ACHN (cell line): ENCODE measurements around the gene HOXD1.

Experiments
- DNase-seq: peaks from one replicate; pipeline ENCODE4 v3.0.0-alpha.2; 2015
- in situ Hi-C: cut with HindIII; loops from 2 replicates; pipeline ENCODE4 v1.10.0; 2017; ENCODE audit warnings: low sequenced_read_pairs, low pct_ligation_motif_present, low pct_unique_long_range_greater_than_20kb

The HOXD1 gene

GRCh38 chr2:176187899-176188773 is at the start of gene HOXD1:
Gene HOXD1, plus strand, starts transcription at chr2:176188668. Its CDS starts 134 bp downstream, at chr2:176188802.
- peak; percentile 60 for DNase-seq
- in situ Hi-C loops, result no loop called here

- in situ Hi-C loops, result loop anchor here (25.0 kb wide), 2 partner anchors 298 to 523 kb away; no protein-coding TSS in a partner anchor
These were observed 49.4 kb upstream of the HOXD1 start for GRCh38 chr2:176138923-176139660.

GRCh38 chr2:176139661-176140512 is 48.6 kb upstream of the HOXD1 start:
- DNase-seq, result no peak
- in situ Hi-C loops, result loop anchor here (25.0 kb wide), 2 partner anchors 297 to 522 kb away; no protein-coding TSS in a partner anchor

More at GRCh38 chr2:176138923-176139660, 49.4 kb upstream of the HOXD1 start:
- no peak for DNase-seq

GRCh38 chr2:176140513-176141317 is 47.8 kb upstream of the HOXD1 start:
- in situ Hi-C loops, result loop anchor here (25.0 kb wide), 2 partner anchors 297 to 522 kb away; no protein-coding TSS in a partner anchor

GRCh38 chr2:176142281-176142680 is 46.2 kb upstream of the HOXD1 start:
- in situ Hi-C loops, result loop anchor here (25.0 kb wide), 2 partner anchors 295 to 520 kb away; no protein-coding TSS in a partner anchor
- no peak for DNase-seq

More at GRCh38 chr2:176140513-176141317, 47.8 kb upstream of the HOXD1 start:
- DNase-seq, result peak; percentile 86

- in situ Hi-C loops, result loop anchor here (25.0 kb wide), 2 partner anchors 292 to 517 kb away; no protein-coding TSS in a partner anchor
These were observed 43.1 kb upstream of the HOXD1 start for GRCh38 chr2:176145085-176145969.

GRCh38 chr2:176146101-176146500 is 42.4 kb upstream of the HOXD1 start:
- in situ Hi-C loops, result loop anchor here (25.0 kb wide), 2 partner anchors 291 to 516 kb away; no protein-coding TSS in a partner anchor
- DNase-seq, result no peak

More at GRCh38 chr2:176145085-176145969, 43.1 kb upstream of the HOXD1 start:
- no peak for DNase-seq

- in situ Hi-C loops, result loop anchor here (25.0 kb wide), 2 partner anchors 291 to 516 kb away; no protein-coding TSS in a partner anchor
- DNase-seq, result no peak
These were observed 41.8 kb upstream of the HOXD1 start for GRCh38 chr2:176146645-176147044.

GRCh38 chr2:176147210-176147799 is 41.2 kb upstream of the HOXD1 start:
- in situ Hi-C loops, result loop anchor here (25.0 kb wide), 2 partner anchors 290 to 515 kb away; no protein-coding TSS in a partner anchor

GRCh38 chr2:176147800-176148496 is 40.5 kb upstream of the HOXD1 start:
- no peak for DNase-seq

More at GRCh38 chr2:176147210-176147799, 41.2 kb upstream of the HOXD1 start:
- no peak for DNase-seq

GRCh38 chr2:176148751-176149421 is 39.6 kb upstream of the HOXD1 start:
- in situ Hi-C loops, result loop anchor here (25.0 kb wide), 2 partner anchors 288 to 513 kb away; no protein-coding TSS in a partner anchor
- no peak for DNase-seq

More at GRCh38 chr2:176147800-176148496, 40.5 kb upstream of the HOXD1 start:
- in situ Hi-C loops, result loop anchor here (25.0 kb wide), 2 partner anchors 289 to 514 kb away; no protein-coding TSS in a partner anchor

- in situ Hi-C loops, result loop anchor here (25.0 kb wide), 2 partner anchors 288 to 513 kb away; no protein-coding TSS in a partner anchor
- DNase-seq, result no peak
These were observed 39.0 kb upstream of the HOXD1 start for GRCh38 chr2:176149481-176149938.

GRCh38 chr2:176149939-176150583 is 38.4 kb upstream of the HOXD1 start:
- in situ Hi-C loops, result loop anchor here (25.0 kb wide), 2 partner anchors 287 to 512 kb away; no protein-coding TSS in a partner anchor
- no peak for DNase-seq
